ENCODE results near the gene SRBD1.

DNA sequence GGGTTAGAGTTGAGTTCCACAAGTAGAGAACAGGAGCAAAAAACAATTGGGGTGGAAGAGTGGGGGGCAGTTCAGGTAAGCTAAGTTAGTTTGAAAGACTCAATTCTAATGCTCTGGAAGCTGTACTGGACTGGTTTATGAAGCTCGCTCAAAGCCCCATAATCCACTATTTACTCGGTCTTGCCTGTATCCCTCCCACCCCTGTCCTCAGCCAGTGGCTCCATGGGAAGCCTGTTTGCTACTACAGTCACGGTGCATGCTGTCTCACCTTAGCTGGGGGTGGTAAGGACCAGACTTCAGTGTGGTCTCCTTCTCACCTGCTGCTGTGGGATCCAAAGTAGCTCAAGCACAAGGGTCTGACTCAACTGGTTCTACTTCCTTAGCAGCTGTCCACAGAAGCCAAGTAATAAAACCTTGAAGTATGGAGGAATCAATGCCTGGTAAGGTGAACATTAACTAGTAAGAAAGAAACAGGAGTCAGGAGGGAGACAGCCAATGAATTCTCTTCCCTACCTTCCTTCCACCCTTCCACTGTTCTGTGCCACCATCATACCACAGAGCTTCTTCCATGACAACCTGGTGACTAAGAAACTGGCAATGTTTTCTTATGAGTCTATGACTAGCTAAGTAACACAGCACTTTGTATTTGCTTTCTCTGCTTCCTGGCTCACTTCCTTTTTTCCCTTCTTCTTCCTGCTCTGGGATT, 230.8 kb downstream of the SRBD1 start:
- TF ChIP-seq, protein P1, sequence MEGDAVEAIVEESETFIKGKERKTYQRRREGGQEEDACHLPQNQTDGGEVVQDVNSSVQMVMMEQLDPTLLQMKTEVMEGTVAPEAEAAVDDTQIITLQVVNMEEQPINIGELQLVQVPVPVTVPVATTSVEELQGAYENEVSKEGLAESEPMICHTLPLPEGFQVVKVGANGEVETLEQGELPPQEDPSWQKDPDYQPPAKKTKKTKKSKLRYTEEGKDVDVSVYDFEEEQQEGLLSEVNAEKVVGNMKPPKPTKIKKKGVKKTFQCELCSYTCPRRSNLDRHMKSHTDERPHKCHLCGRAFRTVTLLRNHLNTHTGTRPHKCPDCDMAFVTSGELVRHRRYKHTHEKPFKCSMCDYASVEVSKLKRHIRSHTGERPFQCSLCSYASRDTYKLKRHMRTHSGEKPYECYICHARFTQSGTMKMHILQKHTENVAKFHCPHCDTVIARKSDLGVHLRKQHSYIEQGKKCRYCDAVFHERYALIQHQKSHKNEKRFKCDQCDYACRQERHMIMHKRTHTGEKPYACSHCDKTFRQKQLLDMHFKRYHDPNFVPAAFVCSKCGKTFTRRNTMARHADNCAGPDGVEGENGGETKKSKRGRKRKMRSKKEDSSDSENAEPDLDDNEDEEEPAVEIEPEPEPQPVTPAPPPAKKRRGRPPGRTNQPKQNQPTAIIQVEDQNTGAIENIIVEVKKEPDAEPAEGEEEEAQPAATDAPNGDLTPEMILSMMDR (conservative IDR thresholded peaks at IDR 0.05 in 1 of 2, IDR thresholded peaks at IDR 0.05 in 1 of 2; ENCODE audit: extremely low read depth in 1 of 2, insufficient read depth in 1 of 2, low read depth in 1 of 2, low read length in 2 of 2) = no peak
- no peak for TF ChIP-seq EZH2 (IDR thresholded peaks at IDR 0.05; ENCODE audit: borderline replicate concordance, low read length)
